NCI-H146 treated with DMSO at 0.1 percent for 48 hours (cell line): ENCODE data around the gene KCNA2.
A peak's percentile ranks its signal among the peaks of the same experiment; 100 is the strongest.

ENCODE experiments used
- DNase-seq: peaks from one replicate; lab custom pipeline; 2025; ENCODE audit not compliant: unreplicated experiment; lab: John Stamatoyannopoulos, UW

Gene KCNA2

DNA sequence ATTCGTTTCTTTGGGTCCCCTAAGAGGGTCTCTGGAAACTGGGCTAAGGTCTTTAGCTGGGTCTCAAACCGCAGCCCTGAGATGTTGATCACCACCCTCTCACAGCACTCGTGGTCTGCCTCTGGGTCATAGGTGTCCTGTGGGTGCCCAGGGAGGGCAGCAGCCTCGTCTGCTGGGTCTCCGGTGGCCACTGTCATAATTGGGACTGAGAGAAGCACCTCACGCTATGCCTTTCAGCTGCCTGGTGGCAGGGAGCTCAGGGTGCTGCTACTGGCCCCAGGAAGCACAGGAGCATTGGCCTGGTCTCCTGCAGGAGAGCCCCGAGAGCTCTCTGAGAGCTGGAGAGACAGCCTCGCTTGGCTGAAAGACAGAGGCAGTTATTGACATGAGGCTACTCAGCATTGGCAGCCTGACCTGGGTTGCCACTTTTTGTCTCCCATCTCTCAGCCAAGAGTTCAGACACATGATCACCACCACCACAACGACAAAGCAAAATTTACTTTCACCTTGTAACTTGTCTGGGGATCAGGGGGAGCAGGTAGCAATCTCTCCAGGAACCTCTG lies 1.5 kb downstream of the KCNA2 start:
- no peak for DNase-seq

DNA sequence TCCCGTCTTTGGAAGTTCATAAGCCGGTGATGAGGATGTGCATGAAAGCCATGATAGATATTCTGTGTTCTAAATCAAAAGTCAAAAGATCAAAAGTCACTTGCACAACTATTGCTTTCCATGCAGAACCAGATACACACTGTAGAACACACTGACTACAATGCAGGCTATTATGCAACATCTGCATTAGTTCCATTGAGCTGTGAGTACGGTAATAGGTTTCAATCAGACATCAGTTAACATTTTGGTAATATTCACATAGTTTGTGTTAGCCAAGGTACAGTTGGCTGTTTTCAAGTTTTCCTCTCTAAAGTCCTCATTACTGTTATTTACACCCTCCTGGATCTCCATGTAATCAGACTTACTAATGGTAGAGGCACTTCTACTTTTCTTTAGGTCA lies 3.1 kb downstream of the KCNA2 start:
- no peak for DNase-seq

- DNase-seq: no peak
Observed at GRCh38 chr1:110602466-110602865, 3.7 kb downstream of the KCNA2 start.

GRCh38 chr1:110601332-110601731 lies 4.8 kb downstream of the KCNA2 start:
- DNase-seq: no peak

GRCh38 chr1:110600716-110601115 lies 5.4 kb downstream of the KCNA2 start:
- DNase-seq: no peak

GRCh38 chr1:110597966-110598365 lies 8.2 kb downstream of the KCNA2 start:
- no peak for DNase-seq

DNA sequence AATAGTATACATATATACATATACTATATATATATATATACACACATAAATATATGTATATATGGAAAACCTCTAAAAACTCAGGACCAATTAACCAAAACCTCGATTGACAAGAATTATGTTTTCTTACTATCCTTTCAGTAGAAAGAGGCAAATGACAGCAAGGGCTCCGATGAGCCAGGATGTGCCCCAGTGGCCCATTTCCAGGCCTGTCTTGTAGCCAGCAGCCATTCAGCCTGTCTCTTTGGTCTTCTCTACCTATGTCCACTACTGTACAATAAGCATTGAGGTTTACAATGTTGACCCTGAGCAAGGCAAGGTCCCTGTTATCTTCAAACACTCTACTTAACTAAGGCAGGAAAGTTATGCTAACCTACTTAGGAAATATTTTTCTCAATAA lies 9.8 kb downstream of the KCNA2 start:
- DNase-seq: no peak

DNA sequence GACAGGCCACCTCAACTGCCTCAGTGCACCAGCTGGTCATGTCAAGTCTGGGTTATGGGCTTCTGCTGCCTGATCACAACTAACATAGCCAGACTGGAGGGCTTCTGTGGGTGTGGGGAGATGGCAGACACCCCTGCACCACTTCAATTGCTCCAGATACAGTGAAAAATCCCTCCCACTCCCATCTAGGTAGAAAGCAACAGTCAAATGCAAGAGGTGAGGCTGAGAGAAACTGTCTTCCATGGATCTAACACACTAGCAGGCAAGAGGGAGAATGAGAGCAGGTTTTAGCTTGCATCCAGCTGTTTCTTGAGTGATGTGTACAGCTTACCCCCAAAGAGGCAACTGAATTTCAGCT lies 10.8 kb downstream of the KCNA2 start:
- DNase-seq: no peak

DNA sequence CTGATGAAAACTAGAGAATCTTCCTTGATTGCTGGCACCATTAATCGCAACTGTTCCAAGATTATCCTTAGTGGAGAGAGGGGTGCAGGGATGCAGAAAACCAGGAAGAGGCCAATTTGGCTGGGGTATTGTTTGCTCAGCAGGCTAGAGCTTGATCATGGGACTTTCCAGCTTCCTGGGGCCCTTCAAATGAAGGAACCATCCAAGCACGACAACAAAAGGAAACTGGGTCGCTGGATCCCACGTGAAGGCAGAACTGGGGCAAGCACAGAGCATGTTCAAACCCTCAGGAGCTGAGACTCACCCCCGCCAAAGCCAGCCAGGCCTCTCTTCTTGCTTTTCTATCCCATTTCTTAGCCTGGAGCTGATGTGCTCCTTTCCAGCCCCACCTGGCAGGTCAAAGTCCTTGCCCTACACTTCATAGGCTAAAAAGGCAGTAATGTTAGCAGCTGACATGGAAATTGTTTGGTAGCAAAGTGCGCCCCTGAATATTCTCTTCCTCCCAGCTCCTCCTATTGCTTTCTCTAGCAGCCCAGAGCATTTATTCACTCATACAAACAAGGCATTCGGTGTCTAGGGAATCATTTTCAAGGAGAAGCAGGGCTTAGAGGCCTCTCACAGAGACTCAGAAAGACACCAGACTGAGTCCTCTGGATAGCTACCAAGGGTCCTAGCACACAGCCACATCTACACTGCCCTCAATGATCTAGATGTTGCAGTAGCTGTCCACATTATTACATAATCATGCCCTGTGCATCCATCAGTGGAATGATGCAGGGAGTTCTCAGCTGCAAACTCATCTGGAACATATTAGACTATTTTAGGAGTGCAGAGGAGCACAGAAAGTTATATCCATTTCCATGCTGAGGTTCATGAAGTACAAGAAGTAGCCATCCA lies 11.5 kb downstream of the KCNA2 start:
- peak; percentile 70 for DNase-seq

- DNase-seq: no peak
Observed at GRCh38 chr1:110593902-110594301, 12.3 kb downstream of the KCNA2 start.

GRCh38 chr1:110591956-110592355 lies 14.2 kb downstream of the KCNA2 start:
- no peak for DNase-seq

DNA sequence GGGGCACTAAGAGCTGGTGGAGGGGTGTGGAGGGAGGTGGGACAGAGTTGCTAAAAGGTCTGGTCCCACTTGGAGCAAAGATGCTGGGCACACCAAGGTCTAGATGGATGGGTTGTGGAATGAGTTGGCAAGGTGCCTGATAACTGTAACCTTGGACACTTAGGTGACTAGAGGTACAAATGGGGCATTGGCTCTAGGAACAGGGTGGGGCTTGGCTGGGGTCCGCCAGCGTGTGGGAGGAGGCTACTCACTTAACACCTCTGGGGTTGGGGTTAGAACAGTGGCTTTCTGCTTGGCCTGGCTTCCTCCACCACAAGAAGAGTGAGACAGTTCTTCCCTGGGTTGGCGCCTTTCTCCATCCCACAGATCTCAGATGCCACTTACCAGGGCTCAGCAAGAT lies 17.2 kb downstream of the KCNA2 start:
- no peak for DNase-seq

DNA sequence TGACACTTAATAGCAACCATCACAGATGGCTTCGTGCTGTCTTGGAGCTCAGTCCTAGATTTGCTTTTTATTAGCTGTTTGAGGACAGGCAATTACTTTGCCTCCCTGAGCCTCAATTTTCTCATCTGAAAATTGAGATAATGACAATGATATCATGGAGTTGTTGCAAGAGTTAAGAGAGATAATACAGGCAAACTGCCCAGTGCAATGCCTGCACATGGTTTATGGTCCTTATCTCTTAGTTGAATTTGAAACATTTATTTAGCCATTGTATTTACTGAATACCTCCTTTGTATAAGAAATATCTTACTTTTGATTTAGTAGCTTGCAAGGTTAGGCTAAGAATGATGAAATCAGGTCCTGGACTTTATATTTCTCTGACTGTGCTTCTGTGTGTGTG lies 17.7 kb downstream of the KCNA2 start:
- DNase-seq: no peak

- DNase-seq: no peak
Observed at GRCh38 chr1:110587906-110588305, 18.3 kb downstream of the KCNA2 start.

DNA sequence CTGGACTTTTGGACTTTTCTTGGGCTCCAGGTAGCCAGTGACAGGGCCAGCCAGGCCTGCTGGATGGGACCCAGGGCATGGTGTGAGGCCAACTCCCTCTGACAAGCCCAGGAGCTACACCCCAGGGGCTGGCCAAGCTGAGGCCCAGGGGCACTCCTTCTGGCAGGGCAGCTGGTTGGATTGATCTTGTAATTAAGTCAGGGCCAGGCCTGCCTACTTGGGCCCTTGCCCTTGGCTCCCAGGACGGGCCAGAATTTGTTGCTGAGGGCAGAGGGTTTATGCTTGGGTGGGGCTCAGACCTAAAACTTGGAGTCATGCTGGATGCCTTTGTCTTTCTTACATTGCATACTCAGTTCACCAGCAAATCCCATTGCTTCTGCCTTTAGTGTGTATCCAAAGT lies 20.7 kb downstream of the KCNA2 start:
- DNase-seq: no peak

DNA sequence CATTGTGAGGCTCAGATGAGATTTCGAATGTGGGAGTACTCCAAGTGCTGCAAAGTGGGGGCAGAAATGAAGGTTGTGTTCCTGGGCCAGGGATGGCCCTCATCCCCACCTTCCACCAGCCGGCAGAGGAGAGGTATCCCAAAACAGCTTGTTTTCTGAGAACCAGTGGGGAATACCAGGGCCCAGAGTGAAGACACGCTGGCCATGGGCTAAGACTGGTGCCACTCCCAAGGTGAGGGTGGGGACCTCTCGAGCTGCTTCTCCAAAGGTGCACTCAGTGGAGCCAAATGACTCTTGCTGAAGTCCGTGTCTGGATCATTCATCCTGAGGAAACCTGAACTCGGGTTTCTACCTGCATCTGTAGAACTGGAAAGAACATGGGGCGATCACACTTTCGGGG lies 22.1 kb downstream of the KCNA2 start:
- DNase-seq: no peak

GRCh38 chr1:110583505-110583904 lies 22.7 kb downstream of the KCNA2 start:
- no peak for DNase-seq

DNA sequence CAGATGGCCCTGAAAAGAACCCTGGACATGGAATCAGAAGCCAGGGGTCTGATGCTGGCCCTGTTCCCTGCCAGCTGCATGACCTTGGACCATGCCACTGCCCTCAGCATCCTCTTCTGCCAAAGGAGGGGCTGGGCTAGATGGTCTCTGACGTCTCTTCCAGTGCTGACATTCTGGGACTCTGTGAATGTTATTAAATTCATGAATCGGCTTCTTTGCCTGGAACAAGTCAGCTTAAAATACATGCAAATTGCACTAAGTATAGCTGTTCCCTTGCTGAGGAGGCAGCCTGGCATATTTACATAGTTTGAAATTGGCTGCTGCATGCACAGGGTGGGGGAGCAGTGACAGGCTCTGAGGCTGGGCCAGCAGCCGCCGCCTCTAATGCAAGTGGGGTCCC lies 23.8 kb downstream of the KCNA2 start:
- DNase-seq: no peak

- no peak for DNase-seq
Observed at GRCh38 chr1:110581682-110582145, 24.4 kb downstream of the KCNA2 start.

DNA sequence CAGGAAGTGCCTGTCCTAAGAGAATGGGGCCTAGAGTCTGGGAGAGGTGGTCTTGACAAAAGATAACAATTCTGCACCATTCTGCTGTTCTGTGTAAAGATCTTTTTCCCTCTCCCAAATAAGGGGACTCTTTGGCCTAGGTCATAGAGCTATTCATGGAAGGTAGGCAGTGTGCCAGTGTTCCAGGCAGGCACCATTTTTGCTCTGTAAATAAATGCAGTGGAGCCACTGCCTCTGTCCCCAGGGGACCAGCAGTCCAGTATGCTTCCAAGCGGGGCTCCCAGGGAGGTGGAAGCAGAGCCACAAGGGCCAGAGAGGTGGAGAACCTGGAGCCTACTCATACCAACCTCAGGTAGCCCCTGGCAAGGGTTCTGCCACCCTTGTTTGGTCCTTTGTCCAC lies 25.9 kb downstream of the KCNA2 start:
- no peak for DNase-seq

DNA sequence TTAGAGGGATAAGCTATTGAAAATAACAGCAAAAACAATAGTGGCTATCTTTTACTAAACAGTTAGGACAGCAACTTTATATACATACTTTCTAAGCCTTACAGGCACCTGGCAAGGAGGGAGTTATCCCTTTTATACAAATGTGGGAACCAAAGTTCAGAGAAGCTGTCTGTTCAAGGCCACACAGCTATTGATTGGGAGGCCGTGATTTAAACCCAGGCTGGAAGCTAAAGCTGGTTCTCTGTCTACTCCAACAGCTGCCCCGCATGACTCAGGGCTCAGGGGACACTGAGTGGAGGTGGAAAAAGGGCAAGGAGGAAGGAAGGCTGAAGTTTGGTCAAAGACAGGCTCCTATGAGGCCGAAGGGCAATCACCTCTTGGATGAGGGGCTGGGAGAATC lies 26.7 kb downstream of the KCNA2 start:
- DNase-seq: no peak

- DNase-seq: no peak
Observed at GRCh38 chr1:110576441-110576840, 29.7 kb downstream of the KCNA2 start.

DNA sequence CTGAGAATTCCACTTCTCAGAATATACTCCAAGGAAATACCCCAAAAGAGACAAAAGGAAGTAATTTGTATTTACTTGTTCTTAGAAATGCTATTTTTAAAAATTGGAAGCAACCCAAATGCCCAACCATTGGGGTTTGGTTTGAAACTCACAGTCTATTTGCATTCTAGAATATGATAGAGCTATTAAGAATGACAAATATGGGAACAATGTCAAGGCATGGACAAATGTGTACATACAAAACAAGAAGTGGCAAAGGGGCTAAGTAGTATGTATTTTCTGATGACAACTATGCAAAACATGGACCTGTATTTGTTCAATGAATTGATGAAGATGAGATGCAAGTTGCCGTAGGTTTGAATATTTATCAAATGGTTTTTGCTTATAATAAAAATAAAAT lies 32.8 kb downstream of the KCNA2 start:
- DNase-seq: no peak
